Measurements from ENCODE around the gene CARMIL1.

The CARMIL1 gene

DNA sequence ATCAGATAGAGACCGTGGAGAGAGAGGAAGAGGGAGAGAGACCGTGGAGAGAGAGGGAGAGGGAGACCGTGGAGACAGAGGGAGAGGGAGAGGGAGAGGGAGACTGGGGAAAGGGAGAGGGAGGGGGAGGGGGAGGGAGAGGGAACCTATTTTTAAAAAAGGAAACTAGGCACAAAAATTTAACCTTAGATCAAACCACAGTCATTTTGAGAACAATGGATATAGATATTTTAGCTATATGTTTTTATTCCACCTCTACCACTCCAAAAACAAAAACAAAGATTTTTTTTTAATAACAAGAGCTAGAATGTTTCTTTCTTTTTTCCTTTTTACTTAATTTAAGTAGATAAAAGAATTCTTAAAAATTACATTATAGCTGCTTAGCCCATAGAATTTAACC is 307.8 kb downstream of the CARMIL1 start:
- no peak for DNase-seq

DNA sequence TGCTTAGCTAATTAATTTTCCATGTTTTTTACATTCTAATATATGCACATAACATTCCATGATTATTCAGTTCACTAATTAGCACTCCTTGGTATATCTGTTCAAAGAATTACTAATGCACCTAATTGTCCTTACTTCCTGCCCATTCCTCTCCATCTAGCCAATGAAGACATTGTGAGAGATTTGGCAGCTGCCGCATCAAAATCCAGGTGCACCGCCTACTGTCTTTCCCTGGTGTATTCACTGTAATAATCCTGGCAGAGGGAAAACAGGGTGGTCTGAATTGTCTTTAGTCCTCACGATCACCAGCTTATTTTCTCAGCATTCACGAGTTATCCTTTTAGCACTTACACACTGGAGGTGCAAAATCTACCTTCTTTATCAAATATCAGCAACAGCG is 311.8 kb downstream of the CARMIL1 start:
- DNase-seq, result no peak

DNA sequence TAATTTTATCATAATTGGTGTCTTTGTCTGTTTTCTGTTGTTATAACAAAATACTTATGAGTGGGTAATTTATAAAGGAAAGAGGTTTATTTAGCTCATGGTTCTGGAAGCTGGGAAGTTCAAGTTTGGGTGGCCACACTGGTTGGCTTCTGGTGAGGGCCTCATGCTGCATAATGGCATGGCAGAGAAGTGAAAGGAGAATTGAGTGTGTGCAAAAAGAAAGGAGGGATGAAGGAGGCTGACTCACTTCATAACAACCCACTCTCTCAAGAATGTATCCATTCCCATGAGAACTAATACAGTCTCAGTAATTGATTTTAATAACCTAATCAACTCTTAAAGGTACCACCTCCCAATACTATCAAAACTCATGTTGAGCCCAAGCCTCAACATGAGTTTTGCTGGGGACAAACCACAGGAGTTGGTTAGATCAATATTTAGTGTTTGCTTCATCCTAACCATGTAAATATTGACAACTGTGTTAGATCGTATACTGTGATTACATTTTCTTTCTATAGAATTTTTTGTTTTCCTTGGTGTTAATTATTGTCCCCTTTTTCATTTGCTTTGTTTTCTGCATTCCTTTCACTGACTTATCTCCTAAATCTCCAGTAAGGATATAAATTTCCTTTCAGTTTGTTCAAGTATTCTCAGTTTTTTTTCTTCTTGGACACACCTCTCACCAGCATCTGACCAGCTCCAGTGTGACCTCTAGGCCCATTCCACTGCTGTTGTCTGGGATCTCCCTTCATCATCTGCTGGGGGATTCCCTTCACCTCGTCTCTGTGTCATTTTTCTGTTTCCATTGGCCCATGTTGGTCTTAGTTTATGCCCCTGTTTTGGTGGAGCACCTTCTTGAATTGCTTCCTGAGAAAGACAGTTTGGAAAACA is 318.0 kb downstream of the CARMIL1 start:
- no peak for DNase-seq

DNA sequence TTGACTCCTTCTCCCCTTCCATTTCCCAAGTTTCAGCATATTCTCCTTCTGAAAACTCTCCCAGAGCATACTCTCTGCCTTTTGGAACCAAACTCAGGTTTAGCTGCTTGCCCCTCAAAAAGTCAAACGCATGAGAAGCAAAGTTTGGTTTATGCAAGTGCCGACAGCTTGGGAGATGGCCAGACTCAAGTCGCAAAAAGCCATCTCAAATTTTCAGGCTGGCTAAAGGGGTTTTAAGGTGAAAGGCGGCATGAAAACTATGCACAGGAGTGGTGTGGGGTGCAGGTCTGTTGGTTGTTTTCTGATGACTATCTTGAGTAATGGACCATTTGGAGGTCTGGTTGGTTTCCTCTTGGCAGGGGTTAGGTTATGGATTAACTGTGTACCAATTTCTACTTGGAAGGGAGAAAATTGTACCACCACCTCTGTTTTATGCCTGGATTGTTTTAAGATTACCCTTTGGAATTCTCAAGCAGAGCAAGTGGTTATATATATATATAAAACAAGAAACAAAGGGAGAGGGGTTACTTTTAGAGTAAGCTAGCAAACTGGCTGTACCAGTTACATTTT is 320.4 kb downstream of the CARMIL1 start:
- DNase-seq, result no peak

DNA sequence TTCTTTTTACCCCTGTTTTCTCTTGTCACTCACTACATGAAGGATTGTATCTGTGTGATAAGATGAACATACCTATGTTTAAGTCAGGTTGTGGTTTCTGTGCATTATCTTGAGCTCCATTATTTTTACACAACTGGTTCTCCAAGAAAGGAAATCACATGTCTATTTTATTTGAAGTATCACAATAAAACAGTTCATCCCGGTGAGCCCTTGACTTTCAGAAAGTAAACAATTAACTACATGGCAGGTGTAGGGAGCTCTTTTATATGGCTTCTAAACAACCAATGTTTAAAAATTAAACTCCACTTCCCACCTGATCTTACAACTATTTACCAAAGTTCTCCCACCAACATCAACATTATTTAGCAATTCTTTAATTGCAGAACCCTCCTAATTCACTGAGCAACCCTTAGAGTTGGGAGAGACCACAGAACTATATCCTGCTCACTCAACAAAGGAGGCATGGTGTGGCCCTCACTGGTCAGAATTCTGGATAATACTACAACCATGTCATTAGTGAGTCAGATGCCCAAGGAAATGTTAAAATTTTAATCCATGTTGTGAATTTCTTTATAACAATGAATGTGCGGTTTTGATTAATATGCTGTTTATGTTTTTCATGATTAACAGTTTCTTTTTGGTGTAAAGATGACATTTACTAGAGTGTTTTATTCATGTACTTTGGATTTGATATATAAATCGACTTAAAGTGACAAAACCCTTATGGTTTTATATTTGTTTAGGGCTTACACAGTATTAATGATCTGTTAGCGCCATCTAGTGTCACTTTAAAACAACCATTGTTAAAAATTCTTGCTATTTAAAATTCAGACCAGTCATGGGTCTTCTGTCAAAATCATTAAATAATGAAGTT is 322.9 kb downstream of the CARMIL1 start:
- DNase-seq, result peak; percentile 46

DNA sequence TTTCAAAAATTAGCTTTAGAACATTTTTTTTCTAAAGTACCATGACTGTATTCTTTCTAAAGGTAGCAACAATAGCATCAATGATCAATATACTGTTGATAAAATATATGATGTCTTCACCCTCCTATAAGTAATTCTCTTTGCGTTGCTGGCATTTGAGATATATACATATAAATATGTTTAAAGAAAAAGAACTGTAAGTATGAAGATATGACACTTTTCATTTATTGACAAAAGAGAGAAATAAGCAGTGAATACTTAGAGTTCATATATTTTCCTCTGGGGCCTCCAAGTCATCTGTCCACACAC is 323.5 kb downstream of the CARMIL1 start:
- DNase-seq, result no peak

DNA sequence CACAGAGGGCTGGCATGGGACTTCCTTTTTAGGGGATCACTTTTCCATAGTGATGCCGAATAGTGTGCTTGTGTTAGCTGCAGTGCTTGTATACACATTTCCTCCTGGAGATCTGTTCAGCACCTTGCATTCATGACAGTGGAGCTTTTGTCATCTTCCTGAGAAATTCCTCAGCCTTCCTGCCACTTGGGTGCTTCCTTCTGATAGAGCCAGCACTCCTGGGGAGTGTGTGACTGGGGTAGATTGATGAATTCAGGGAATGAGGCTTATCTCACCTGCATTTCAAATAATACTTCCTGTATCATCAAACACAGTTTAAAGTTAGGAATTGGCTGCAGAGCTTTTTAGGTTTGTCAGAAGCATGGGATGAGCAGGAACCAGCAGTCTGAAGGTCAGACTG is 324.1 kb downstream of the CARMIL1 start:
- no peak for DNase-seq

DNA sequence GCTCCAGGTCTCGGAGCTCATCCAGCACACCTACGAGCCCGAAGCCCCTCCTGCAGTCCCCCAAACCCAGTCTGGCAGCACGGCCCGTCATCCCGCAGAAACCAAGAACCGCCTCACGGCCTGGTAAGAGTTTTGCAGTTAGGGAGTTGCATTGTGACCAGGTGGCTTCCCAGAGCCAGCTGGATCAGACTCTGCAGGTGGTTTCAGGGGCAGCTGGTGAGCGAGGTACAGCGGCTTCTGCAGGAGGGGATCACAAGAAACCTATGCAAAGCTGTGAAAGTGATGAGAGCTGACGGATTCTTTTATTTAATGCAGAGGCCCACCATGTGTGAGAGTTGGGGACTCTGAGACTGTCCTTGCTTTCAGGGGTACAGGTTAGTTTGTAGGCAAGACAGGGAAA is 327.0 kb downstream of the CARMIL1 start:
- DNase-seq, result no peak

DNA sequence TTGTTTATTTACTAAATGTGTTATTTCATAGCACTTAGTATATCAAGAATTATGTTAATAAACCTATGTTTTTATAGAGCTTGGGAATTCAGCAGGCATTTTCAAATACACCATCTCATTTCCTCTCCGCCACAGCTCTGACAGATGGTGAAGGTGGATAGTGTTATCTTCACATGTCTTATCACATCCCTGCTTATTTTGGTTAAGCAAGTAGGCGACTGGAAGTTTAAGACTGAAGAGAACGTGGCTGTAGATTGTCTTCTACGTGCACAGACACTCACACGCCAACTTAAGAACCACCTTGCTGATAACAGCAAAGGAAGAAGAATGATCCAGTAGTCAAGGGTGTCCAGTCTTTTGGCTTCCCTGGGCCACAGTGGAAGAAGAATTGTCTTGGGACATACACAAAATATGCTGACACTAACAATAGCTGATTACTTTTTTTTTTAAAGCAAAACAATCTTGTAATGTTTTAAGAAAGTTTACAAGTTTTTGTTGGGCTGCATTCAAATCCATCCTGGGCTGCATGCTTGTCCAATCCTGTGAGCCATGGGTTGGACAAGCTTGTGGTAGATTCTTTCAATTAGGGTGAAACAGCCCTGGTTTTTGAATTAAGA is 329.5 kb downstream of the CARMIL1 start:
- DNase-seq, result no peak

DNA sequence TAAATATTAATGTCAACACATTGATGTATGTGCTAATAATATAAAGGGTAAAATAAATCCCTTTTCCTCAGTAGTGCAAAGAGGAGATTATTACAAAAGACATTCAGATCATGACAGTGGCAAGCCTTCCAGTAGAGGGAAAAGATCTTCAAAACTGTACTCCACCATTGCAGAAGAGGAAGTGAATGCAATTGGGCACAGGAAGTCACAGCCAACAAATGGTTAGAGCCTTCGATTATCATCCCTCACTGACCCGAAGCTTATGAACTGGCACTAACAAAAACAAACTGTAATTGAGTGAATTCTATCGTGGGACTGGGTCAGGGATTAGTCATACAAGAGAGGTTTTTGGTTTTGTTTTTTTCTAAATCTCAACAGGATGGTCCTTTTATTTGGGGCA is 333.5 kb downstream of the CARMIL1 start:
- no peak for DNase-seq

DNA sequence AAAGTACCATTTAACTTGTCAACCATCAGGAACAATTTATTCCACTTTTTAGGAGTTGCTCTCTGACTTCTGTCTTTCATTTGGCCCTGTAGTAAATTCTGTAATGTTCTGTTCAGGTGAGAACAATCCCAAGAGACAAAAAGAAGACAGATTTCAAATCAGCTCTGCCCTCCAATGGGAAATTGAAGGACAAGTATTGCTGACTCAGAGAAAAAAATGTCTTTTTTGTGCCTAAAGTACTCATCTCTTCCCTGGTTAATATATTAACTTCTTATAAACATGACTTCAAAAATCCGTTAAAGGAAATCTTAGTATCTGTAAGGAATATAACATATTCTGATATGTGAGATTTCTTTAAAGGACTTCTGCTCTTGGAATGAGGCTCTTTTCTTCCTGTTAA is 334.2 kb downstream of the CARMIL1 start:
- DNase-seq, result no peak

DNA sequence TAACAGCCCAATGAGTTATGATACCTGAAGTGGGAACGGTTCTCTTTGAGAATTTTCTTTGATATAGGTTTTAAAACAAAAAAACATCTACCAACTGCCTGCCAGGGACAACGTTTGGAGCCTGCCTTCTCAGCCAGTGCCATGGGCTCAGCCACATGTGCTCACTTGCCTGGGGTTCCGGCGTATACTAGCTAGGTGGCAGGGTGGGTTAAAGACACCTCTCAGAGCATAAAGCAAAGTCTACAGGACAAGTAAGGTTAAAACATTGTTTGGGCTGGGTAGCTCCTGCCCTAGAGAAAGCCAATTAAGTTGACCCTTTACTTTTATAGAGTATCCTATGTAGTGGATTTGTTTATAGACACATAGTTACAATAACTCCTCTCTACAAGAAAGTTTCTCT is 334.9 kb downstream of the CARMIL1 start:
- DNase-seq, result no peak

DNA sequence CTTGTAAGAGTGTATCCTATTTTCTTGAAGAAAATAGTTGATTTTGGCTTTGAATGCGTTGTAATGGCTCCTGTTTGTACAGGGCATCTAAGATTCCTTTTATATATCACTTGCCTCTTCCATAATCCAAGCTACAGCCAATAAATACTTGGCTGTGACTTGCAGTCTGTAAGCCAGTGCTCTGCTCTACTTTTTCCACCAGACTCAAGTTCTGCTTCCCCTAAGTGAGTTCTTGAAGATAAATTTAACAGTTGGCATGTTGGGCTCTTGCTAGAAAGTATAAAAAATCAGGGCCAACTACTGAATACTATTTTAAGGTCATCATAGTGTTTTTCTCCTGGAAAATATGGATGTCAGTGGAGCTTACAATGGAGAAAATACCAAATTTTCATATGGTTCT is 336.3 kb downstream of the CARMIL1 start:
- no peak for DNase-seq

DNA sequence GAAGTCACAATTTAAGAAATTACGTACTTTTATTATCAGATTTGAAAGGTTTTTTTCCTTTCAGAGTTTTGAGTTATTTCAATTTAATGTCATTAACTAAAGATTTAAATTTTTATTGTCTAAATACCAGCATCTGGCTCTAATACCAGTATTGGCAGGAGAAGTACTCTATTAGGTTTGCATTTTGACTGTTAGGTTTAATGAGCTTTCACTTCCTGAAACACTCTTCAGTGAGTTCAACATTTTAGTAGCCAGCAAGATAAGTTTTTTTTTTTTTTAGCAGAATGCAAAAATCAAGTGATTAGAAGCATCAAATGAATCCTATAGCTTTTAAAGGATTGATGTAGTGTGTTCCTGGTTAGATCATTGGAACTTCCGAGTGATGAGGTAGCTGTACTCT is 338.8 kb downstream of the CARMIL1 start:
- no peak for DNase-seq

DNA sequence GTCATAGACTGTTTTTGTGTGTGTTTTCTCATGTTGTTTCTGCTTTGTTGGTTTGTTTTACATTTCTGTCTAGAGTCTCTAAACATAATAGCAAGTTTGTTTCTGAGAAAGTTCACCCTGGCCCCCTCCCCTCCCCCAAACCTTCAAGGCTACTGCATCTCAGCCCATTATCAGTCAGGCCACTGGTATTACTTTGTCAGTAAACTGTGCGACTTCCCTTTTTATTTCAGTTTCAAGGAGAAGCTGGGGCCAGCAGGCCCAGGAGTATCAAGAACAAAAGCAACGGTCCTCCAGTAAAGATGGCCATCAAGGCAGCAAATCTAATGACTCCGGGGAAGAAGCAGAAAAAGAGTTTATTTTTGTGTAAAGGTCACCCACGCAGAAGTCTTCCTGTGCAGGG is 340.0 kb downstream of the CARMIL1 start:
- no peak for DNase-seq

DNA sequence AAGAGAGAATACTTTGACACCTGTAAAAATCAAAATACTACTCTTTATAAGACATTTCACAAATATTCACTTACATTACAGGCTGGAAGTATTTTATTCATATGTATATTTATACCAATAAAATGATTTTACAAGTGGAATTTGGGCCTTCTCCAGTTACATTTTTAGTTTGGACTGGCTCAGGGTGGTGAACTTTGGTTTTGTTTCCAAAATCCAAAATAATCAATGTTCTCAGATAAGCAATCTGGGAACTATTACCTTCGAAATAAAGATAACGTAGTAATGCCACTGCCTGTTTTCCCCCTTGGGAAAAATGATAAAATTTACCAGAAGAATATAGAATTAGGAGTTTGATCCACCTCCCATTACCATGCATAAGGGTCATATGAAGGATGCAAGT is 341.2 kb downstream of the CARMIL1 start:
- DNase-seq, result no peak

DNA sequence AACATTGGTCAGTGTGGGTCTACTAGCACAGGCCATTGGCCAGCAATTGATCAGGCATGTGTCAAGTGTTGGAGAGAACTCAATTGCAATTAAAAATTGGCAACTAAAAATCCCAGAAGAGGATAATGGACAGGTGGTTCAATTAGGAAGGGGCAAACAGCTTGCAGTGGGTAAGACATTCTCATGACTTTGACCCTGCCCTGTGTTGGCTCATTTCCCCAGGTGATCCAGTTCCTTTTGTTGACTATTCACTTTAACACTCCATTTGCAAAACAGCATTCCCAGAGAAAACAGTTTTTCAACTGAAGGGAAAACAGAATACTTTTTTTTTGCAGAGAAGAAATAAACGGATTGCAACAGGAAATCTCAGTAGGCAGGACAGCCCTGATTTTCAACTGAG is 343.9 kb downstream of the CARMIL1 start:
- DNase-seq, result no peak

DNA sequence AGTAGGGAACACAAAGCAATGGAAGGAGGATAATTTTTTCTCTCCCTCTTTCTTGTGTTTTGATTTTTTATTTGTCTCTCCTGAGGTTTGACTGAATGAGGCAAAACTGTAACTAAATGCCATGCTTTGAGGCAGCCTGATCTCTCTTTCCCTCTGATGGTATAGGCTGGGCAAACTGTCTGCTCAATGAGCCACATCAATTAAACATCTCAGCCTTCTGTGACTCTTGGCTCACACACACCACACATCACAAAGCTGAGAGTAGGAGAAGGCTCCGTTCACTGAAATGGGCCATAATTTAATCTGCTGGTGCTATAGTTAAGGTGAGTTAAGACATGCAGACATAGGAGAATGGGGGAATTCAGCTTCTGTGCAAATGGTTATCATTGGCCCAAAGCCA is 344.7 kb downstream of the CARMIL1 start:
- DNase-seq, result no peak

DNA sequence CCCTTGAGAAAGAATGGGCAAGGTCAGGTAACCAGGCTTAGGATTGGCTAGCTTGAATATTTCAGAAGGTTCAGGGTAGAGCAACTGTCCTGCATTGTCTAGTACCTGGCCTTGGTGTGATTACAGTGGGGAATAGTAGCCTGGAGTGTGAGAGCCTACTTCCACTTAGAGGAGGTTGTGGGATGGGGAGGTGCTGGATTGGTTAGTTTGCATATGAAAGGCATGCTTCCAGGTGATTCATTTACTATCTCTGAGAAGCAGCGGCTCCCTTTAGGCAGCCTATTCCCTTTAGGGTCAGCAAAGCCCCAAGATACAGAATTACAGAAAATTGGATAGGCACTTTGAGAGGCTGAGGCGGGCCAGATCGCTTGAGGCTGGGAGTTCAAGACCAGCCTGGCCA is 347.8 kb downstream of the CARMIL1 start:
- no peak for DNase-seq

DNA sequence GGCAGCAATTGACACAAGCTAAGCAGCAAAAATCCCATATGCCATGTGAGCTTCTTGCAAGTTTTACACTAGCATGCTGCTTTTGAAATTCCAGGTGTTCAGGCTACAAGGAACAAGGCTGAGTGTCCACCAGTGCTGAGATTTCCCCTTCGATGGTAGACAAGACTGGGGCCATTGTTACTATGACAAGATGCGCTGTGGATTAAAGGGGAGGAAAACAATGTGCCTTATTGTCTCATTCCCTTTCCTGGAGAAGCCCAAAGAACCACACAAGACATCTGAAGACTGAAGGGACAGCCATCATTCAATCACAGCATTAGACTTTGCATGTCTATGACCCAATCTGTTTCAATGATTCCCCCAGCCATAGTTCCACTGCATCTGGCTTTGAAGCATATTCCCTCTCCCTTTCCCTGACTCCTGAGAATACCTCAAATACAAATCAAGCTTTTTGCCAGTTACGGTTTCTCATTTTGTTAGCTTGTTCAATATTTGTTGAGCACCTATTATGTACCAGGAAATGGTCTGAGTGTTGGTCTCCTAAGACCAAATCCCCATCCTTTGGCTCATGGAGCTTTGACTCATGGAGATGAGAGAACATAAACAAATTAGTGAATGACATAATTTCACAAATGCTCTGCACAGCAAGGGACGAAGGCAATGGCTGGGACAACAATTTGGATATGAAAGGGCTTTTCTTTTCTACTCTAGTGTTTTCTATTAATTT is 349.5 kb downstream of the CARMIL1 start:
- no peak for DNase-seq

DNA sequence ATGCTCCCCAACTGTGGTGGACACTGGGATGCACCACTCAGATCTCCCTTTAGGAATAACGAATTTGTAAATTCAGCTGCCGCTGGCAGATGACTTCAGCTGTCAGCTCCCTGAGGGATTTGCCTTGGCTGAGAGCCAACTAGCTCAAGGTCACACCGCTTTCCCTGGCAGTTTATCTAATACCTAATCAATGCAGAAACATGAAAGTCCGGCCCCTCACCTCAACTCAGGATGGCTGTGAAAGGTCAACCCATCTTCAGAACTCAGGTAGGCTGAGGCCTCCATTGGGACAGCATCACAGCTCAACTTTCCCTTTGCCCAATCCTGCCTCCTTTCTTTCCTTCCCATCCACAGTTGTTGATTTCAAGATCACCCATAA is 350.0 kb downstream of the CARMIL1 start:
- DNase-seq, result no peak

DNA sequence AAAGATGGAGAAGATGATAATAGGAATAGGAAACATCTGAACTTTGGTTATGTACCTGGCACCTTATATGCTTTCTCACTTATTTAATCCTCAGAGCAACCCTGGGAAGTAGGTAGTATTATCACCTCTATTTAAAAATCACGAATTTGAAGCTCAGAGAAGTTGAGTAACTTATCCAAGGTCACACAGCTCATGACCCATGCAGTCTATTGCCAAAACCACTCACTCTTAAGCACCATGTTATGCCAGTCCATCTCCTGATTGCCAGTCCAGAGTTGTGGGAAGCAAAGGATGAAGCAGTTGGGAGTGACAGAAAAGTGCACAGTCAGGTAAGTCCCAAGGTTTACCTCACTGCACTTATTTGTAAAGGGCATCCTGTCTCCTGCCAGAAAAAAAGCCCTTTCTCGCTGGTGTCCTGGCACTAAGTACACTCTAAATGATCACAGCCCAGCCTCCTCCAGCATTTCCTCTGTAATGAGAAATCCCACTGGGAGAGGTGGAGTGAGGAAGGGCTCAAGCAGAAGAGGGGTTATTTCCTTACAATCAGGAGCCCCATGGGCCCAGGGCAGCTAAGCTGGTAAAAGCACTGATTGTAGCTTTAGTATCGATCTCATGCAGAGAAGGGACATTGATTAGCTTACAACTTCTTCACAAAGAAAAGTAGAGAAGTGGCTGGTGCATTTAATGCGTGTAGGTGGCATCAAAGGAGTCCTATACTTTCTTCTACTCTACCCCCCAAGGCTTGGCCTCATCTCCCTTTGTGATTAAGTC is 351.5 kb downstream of the CARMIL1 start:
- DNase-seq, result no peak
